HepG2 (cell line): Measurements from ENCODE around the gene ELL. TPM values are rescaled to one million over a fixed set of nuclear protein-coding genes. Genes with fewer than 3 reads are reported as not detected.

Source experiments
- ARID2 ChIP-seq: sonication (generic); formaldehyde crosslinking; IDR thresholded peaks from 2 replicates; pipeline ENCODE4 v1.8.1; 2022; ENCODE audit warnings: mild to moderate bottlenecking, missing genetic modification reagents, borderline replicate concordance
- CENPT ChIP-seq: sonication (generic); formaldehyde crosslinking; IDR thresholded peaks from 2 replicates; pipeline ENCODE4 v1.8.0; 2022; ENCODE audit warnings: low read depth, mild to moderate bottlenecking, moderate library complexity, missing genetic modification reagents
- JUN ChIP-seq: sonication (generic); formaldehyde crosslinking; IDR thresholded peaks from 2 replicates; pipeline ENCODE4 v1.4.0; 2020; ENCODE audit warnings: mild to moderate bottlenecking, missing genetic modification reagents
- NONO ChIP-seq, 2 experiments: fragments of 450-650 bp in 1 of 2; sonication (generic) in 1 of 2; formaldehyde crosslinking in 1 of 2; IDR thresholded peaks in 1 of 2; conservative IDR thresholded peaks in 1 of 2; 2 replicates each; pipeline versions ENCODE4 v1.6.1 to v1.8.0; 2017 to 2022; ENCODE audit warnings: mild to moderate bottlenecking in 1 of 2, missing genetic modification reagents in 1 of 2, moderate library complexity in 1 of 2
- NR2F1 ChIP-seq, 2 experiments: fragments of 450-650 bp in 1 of 2; formaldehyde crosslinking in 1 of 2; IDR thresholded peaks; 2 replicates each; pipeline versions ENCODE4 v1.5.0 to v1.6.1; 2016 to 2020; ENCODE audit warnings: mild to moderate bottlenecking in 1 of 2, missing compliant biosample characterization in 1 of 2, missing genetic modification reagents in 1 of 2, moderate library complexity in 1 of 2
- PPARG ChIP-seq: conservative IDR thresholded peaks from 2 replicates; pipeline ENCODE4 v1.6.1; 2016; ENCODE audit warnings: missing biosample characterization, missing genetic modification reagents
- REXO4 ChIP-seq: sonication (generic); formaldehyde crosslinking; IDR thresholded peaks from 2 replicates; pipeline ENCODE4 v1.8.0; 2022; ENCODE audit warnings: missing genetic modification reagents, mild to moderate bottlenecking, borderline replicate concordance
- SMARCE1 ChIP-seq: fragments of 450-650 bp; IDR thresholded peaks from 2 replicates; pipeline ENCODE4 v1.6.1; 2017; ENCODE audit warnings: borderline replicate concordance
- SMC3 ChIP-seq: IDR thresholded peaks from 2 replicates; pipeline ENCODE4 v1.6.1; 2011; ENCODE audit warnings: low read length, improper control_type of control experiment
- SNAPC2 ChIP-seq: sonication (generic); formaldehyde crosslinking; IDR thresholded peaks from 2 replicates; pipeline ENCODE4 v1.8.1; 2022; ENCODE audit warnings: mild to moderate bottlenecking, missing genetic modification reagents
- ZFP37 ChIP-seq: sonication (generic); formaldehyde crosslinking; IDR thresholded peaks from 2 replicates; pipeline ENCODE4 v1.4.0; 2020; ENCODE audit warnings: missing genetic modification reagents, borderline replicate concordance
- ZKSCAN8 ChIP-seq: IDR thresholded peaks from 2 replicates; pipeline ENCODE4 v1.6.1; 2016; ENCODE audit warnings: borderline replicate concordance, missing genetic modification reagents, missing compliant biosample characterization
- ZNF781 ChIP-seq: sonication (generic); formaldehyde crosslinking; IDR thresholded peaks from 2 replicates; pipeline ENCODE4 v1.5.1; 2020; ENCODE audit warnings: borderline replicate concordance, mild to moderate bottlenecking, missing genetic modification reagents; ENCODE audit errors: not compliant biosample characterization
- ZNF883 ChIP-seq: sonication (generic); formaldehyde crosslinking; IDR thresholded peaks from 2 replicates; pipeline ENCODE4 v1.5.1; 2020; ENCODE audit warnings: mild to moderate bottlenecking, missing genetic modification reagents; ENCODE audit errors: not compliant biosample characterization
- ZSCAN21 ChIP-seq: sonication (generic); formaldehyde crosslinking; IDR thresholded peaks from 2 replicates; pipeline ENCODE4 v1.8.0; 2022; ENCODE audit warnings: mild to moderate bottlenecking, missing genetic modification reagents, moderate library complexity, borderline replicate concordance
- polyA plus RNA-seq, 8 experiments: library from polyadenylated mRNA; depleted of rRNA in 3 of 8; stranded (reverse) in 7 of 8; unstranded in 1 of 8; fragments of >200 nt; fragmentation: Illumina TruSeq in 4 of 8; extraction: Trizol in 4 of 8; gene quantifications; 2 replicates each; pipeline versions ENCODE4 v1.2.1 to v1.2.3, GENCODE V29; 2011 to 2016; ENCODE audit warnings: low read depth in 4 of 8, missing spikeins in 1 of 8, mixed read lengths in 1 of 8; ENCODE audit not compliant: insufficient read depth in 1 of 8
- total RNA-seq, 5 experiments: library from RNA; depleted of rRNA; stranded (reverse); fragments of >200 nt; fragmentation: Illumina TruSeq; extraction: Trizol; gene quantifications; 2 replicates each; pipeline ENCODE4 v1.2.3, GENCODE V29; 2016; ENCODE audit warnings: low read depth in 1 of 5
- TF ChIP-seq, protein P1 (sequence below): sonication (generic); formaldehyde crosslinking; IDR thresholded peaks from 2 replicates; pipeline ENCODE4 v1.4.0; 2020; ENCODE audit warnings: missing genetic modification reagents, borderline replicate concordance
- TF ChIP-seq, protein P2 (sequence below): sonication (generic); formaldehyde crosslinking; IDR thresholded peaks from 2 replicates; pipeline ENCODE4 v1.4.0; 2020; ENCODE audit warnings: missing genetic modification reagents
- TF ChIP-seq, protein P3 (sequence below): sonication (generic); formaldehyde crosslinking; IDR thresholded peaks from 2 replicates; pipeline ENCODE4 v1.8.0; 2022; ENCODE audit warnings: missing genetic modification reagents, mild to moderate bottlenecking, borderline replicate concordance
- TF ChIP-seq, protein P4 (sequence below): sonication (generic); formaldehyde crosslinking; IDR thresholded peaks from 2 replicates; pipeline ENCODE4 v1.8.0; 2023; ENCODE audit warnings: mild to moderate bottlenecking, missing genetic modification reagents
- TF ChIP-seq, protein P5 (sequence below): sonication (generic); formaldehyde crosslinking; IDR thresholded peaks from 2 replicates; pipeline ENCODE4 v1.4.0; 2020; ENCODE audit warnings: mild to moderate bottlenecking, missing genetic modification reagents

The ELL gene
- total and polyA plus RNA-seq, 2 of the 13 experiments (the other 11 are each of a cell fraction or from before 2014, with no cell fraction given) = 3.7 to 5.4 TPM

DNA sequence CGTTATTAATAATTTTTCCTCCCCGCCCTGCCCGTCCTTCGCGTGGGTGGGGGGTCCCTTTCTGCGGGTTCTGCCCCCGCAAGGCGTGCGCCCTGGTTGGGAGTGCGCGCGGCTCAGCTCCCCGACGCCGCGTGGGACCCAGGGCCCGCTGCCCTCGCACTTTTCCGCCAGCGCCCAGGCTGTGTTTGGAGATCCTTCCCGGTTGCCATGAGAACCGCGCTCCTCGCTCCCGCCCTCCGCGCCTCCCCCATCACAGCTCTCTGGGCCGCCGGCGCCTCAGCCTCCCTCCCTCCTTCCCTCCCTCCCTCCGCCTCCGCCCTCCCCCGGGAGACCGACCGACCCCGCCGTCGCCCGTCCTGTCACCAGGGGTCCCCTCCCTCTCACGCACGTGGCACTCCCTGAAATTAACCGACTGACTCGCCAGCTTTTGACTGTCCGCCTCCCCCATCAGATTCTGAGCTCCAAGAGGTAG is 105.1 kb downstream of the ELL start (continued):
- TF ChIP-seq, protein P1, sequence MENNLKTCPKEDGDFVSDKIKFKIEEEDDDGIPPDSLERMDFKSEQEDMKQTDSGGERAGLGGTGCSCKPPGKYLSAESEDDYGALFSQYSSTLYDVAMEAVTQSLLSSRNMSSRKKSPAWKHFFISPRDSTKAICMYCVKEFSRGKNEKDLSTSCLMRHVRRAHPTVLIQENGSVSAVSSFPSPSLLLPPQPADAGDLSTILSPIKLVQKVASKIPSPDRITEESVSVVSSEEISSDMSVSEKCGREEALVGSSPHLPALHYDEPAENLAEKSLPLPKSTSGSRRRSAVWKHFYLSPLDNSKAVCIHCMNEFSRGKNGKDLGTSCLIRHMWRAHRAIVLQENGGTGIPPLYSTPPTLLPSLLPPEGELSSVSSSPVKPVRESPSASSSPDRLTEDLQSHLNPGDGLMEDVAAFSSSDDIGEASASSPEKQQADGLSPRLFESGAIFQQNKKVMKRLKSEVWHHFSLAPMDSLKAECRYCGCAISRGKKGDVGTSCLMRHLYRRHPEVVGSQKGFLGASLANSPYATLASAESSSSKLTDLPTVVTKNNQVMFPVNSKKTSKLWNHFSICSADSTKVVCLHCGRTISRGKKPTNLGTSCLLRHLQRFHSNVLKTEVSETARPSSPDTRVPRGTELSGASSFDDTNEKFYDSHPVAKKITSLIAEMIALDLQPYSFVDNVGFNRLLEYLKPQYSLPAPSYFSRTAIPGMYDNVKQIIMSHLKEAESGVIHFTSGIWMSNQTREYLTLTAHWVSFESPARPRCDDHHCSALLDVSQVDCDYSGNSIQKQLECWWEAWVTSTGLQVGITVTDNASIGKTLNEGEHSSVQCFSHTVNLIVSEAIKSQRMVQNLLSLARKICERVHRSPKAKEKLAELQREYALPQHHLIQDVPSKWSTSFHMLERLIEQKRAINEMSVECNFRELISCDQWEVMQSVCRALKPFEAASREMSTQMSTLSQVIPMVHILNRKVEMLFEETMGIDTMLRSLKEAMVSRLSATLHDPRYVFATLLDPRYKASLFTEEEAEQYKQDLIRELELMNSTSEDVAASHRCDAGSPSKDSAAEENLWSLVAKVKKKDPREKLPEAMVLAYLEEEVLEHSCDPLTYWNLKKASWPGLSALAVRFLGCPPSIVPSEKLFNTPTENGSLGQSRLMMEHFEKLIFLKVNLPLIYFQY (CRISPR knock-in tag) = no peak
- TF ChIP-seq, protein P2, sequence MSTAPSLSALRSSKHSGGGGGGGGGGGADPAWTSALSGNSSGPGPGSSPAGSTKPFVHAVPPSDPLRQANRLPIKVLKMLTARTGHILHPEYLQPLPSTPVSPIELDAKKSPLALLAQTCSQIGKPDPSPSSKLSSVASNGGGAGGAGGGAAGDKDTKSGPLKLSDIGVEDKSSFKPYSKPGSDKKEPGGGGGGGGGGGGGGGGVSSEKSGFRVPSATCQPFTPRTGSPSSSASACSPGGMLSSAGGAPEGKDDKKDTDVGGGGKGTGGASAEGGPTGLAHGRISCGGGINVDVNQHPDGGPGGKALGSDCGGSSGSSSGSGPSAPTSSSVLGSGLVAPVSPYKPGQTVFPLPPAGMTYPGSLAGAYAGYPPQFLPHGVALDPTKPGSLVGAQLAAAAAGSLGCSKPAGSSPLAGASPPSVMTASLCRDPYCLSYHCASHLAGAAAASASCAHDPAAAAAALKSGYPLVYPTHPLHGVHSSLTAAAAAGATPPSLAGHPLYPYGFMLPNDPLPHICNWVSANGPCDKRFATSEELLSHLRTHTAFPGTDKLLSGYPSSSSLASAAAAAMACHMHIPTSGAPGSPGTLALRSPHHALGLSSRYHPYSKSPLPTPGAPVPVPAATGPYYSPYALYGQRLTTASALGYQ (CRISPR knock-in tag) = no peak
- TF ChIP-seq CENPT (CRISPR knock-in tag) (no peak), JUN (CRISPR knock-in tag) (no peak), ZKSCAN8 (no peak), ZNF883 (CRISPR knock-in tag) (no peak), ZFP37 (CRISPR knock-in tag) (no peak), SNAPC2 (CRISPR knock-in tag) (no peak), ZNF781 (no peak), REXO4 (CRISPR knock-in tag) (no peak), SMC3 (no peak), PPARG (CRISPR knock-in tag) (no peak), ARID2 (CRISPR knock-in tag) (no peak; the same call in 1 of the 2 replicates), ZSCAN21 (CRISPR knock-in tag) (no peak), NR2F1 (CRISPR knock-in tag; IDR thresholded peaks at IDR 0.05) (no peak), NONO (IDR thresholded peaks at IDR 0.05) (no peak), NONO (CRISPR knock-in tag; conservative IDR thresholded peaks at IDR 0.05) (no peak), SMARCE1 (no peak)
- TF ChIP-seq, protein P3, sequence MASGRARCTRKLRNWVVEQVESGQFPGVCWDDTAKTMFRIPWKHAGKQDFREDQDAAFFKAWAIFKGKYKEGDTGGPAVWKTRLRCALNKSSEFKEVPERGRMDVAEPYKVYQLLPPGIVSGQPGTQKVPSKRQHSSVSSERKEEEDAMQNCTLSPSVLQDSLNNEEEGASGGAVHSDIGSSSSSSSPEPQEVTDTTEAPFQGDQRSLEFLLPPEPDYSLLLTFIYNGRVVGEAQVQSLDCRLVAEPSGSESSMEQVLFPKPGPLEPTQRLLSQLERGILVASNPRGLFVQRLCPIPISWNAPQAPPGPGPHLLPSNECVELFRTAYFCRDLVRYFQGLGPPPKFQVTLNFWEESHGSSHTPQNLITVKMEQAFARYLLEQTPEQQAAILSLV (CRISPR knock-in tag) = peak; percentile 71; the same call in 1 of the 2 replicates
- TF ChIP-seq, protein P4, sequence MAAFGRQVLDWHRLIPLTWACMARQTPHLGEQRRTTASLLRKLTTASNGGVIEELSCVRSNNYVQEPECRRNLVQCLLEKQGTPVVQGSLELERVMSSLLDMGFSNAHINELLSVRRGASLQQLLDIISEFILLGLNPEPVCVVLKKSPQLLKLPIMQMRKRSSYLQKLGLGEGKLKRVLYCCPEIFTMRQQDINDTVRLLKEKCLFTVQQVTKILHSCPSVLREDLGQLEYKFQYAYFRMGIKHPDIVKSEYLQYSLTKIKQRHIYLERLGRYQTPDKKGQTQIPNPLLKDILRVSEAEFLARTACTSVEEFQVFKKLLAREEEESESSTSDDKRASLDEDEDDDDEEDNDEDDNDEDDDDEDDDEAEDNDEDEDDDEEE = no peak
- TF ChIP-seq, protein P5, sequence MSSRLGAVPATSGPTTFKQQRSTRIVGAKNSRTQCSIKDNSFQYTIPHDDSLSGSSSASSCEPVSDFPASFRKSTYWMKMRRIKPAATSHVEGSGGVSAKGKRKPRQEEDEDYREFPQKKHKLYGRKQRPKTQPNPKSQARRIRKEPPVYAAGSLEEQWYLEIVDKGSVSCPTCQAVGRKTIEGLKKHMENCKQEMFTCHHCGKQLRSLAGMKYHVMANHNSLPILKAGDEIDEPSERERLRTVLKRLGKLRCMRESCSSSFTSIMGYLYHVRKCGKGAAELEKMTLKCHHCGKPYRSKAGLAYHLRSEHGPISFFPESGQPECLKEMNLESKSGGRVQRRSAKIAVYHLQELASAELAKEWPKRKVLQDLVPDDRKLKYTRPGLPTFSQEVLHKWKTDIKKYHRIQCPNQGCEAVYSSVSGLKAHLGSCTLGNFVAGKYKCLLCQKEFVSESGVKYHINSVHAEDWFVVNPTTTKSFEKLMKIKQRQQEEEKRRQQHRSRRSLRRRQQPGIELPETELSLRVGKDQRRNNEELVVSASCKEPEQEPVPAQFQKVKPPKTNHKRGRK (CRISPR knock-in tag) = no peak
